ENCODE data around the gene NSRP1.

NSRP1 gene

DNA sequence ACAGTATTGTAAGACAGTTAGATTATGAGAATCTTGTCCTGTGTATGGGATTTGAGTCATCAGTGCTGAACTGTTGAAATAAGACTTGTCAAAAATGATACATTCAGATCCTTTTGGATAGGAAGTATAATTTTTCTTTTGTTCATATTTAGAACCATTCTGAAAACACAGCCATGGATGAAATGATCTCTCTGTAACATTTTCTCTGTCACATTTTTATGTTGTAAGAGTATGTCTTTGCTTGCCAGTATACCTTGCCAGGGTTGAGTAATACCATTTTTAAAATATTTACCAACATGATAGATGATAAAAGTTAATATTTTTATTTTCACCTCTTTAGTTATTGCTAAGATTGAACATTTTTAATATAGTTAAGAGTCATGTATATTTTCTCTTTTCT is 45.0 kb downstream of the NSRP1 start:
- H3K4me3 ChIP-seq (ENCODE audit: low read length): no peak overlapping the region
- no peaks in the 10 kb centered on the region for H3K4me1 ChIP-seq (ENCODE audit: control insufficient read depth, low read depth, low read length)
- no peaks in the 10 kb centered on the region for H3K27me3 ChIP-seq (ENCODE audit: control insufficient read depth, insufficient read depth, low read length)
- H3K9me3 ChIP-seq (ENCODE audit: control insufficient read depth, low read depth, low read length): peaks cover 8% of the 10 kb centered on the region
- peaks cover 11% of the 10 kb centered on the region for H3K36me3 ChIP-seq (ENCODE audit: control insufficient read depth, low read depth, low read length)
- no peak overlapping the region for H3K27ac ChIP-seq (ENCODE audit: low read length)
- H3K9ac ChIP-seq (ENCODE audit: low read length): no peak overlapping the region

DNA sequence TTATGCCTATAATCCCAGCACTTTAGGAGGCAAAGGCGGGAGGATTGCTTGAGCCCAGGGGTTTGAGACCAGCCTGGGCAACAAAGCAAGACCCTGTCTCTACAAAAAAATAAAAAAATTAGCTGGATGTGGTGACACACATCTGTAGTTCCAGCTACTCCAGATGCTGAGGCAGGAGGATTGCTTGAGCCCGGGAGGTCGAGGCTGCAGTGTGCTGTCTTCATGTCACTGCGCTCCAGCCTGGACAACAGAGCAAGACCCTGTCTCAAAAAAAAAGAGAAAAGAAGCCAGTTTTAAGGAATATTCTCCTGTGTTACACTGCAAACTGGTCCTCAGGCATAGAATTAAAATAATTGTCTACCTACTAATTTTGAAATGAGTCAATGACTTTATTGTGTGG is 47.9 kb downstream of the NSRP1 start:
- H3K36me3 ChIP-seq (ENCODE audit: control insufficient read depth, low read depth, low read length): peaks cover 6% of the 10 kb centered on the region
- no peak overlapping the region for H3K4me3 ChIP-seq (ENCODE audit: low read length)
- H3K9ac ChIP-seq (ENCODE audit: low read length): no peak overlapping the region
- no peak overlapping the region for H3K27ac ChIP-seq (ENCODE audit: low read length)
- H3K27me3 ChIP-seq (ENCODE audit: control insufficient read depth, insufficient read depth, low read length): no peaks in the 10 kb centered on the region
- peaks cover 3% of the 10 kb centered on the region for H3K9me3 ChIP-seq (ENCODE audit: control insufficient read depth, low read depth, low read length)
- H3K4me1 ChIP-seq (ENCODE audit: control insufficient read depth, low read depth, low read length): no peaks in the 10 kb centered on the region

DNA sequence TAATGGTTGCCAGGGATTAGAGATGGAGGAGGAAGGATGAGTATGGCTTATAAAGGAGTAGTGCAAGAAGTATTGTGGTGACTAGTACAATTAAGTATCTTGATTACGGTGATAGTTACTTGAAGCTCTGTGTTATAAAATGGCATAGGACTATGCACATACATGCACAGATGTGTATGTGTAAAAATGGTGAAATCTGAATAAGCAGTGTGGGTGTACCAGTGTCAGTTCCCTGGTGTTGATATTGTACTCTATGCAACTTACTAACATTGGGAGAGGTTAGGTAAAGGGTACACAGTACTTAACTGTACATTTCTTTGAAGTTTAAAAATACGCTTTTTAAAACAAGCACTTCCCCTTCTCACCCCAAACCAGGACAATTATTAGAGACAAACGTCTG is 48.5 kb downstream of the NSRP1 start:
- H3K36me3 ChIP-seq (ENCODE audit: control insufficient read depth, low read depth, low read length): peaks cover 6% of the 10 kb centered on the region
- no peak overlapping the region for H3K4me3 ChIP-seq (ENCODE audit: low read length)
- H3K9ac ChIP-seq (ENCODE audit: low read length): no peak overlapping the region
- H3K27me3 ChIP-seq (ENCODE audit: control insufficient read depth, insufficient read depth, low read length): no peaks in the 10 kb centered on the region
- peaks cover under 1% of the 10 kb centered on the region for H3K9me3 ChIP-seq (ENCODE audit: control insufficient read depth, low read depth, low read length)
- H3K4me1 ChIP-seq (ENCODE audit: control insufficient read depth, low read depth, low read length): no peaks in the 10 kb centered on the region
- no peak overlapping the region for H3K27ac ChIP-seq (ENCODE audit: low read length)

DNA sequence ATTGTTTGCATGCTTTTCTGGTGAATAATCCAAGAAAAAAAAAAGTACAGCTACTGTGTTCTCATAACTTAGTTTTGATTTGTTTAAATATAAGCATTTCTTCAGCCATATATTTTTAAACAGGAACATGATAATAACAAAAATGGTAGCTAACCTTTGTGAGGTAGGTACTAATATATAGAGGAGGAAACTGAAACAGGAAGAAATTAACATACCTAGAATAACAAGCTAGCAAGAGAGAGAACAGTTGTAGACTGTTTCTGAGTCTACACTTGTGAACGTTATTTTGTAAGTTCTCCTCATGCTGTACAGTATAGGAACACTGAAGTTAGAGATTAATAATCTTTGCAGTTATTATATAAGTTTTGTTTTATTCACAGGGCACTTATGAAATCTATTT is 49.3 kb downstream of the NSRP1 start:
- Histone ChIP-seq H3K4me3 (ENCODE audit: low read length) (no peak overlapping the region), H3K9me3 (ENCODE audit: control insufficient read depth, low read depth, low read length) (no peaks in the 10 kb centered on the region), H3K27me3 (ENCODE audit: control insufficient read depth, insufficient read depth, low read length) (no peaks in the 10 kb centered on the region), H3K4me1 (ENCODE audit: control insufficient read depth, low read depth, low read length) (no peaks in the 10 kb centered on the region), H3K27ac (ENCODE audit: low read length) (no peak overlapping the region), H3K36me3 (ENCODE audit: control insufficient read depth, low read depth, low read length) (peaks cover 5% of the 10 kb centered on the region), H3K9ac (ENCODE audit: low read length) (no peak overlapping the region)

DNA sequence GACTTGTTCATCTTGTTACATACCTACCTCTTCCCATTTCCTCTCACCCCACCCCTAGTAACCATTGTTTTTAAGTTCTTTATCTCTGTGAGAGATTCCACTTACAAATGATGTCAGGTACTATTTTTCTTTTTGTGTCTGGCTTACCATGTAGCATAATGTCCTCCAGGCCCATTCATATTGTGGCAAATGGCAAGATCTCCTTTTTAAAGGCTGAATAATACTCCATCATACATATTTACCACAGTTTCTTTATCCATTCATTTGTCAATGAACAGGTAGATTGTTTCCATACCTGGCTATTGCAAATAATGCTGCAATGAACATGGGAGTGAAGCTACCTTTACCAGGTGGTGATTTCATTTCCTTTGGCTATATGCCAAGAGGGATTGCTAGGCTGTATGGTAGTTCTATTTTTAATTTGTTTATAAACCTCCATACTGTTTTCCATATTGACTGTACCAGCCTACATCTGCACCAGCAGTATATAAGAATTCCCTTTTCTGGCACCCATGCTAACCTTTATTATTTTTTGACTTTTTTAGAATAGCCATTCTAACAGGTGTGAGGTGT is 53.9 kb downstream of the NSRP1 start:
- Histone ChIP-seq H3K4me3 (ENCODE audit: low read length) (no peak overlapping the region), H3K27me3 (ENCODE audit: control insufficient read depth, insufficient read depth, low read length) (no peaks in the 10 kb centered on the region), H3K27ac (ENCODE audit: low read length) (no peak overlapping the region), H3K4me1 (ENCODE audit: control insufficient read depth, low read depth, low read length) (no peaks in the 10 kb centered on the region), H3K9ac (ENCODE audit: low read length) (no peak overlapping the region), H3K36me3 (ENCODE audit: control insufficient read depth, low read depth, low read length) (peaks cover 26% of the 10 kb centered on the region), H3K9me3 (ENCODE audit: control insufficient read depth, low read depth, low read length) (no peaks in the 10 kb centered on the region)

DNA sequence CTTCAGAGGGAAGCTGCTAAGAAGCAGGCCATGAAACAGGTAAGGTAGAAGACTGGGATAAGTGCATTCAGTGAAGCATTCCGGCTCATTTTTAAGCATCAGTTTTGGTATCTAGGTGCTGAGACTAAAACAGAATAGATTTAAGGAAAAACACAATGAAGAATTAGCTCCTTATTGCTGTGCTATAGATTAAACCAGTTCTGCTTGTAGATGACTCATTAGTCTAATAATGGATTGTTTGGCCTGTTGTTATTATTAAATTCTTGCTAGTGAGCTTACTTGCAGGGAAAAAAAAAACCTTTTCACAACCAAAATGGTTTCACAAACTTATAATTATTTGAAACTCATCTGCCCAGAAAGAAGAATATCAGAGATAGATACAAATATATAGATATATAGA is 55.9 kb downstream of the NSRP1 start:
- H3K36me3 ChIP-seq (ENCODE audit: control insufficient read depth, low read depth, low read length): peaks cover 30% of the 10 kb centered on the region
- no peaks in the 10 kb centered on the region for H3K4me1 ChIP-seq (ENCODE audit: control insufficient read depth, low read depth, low read length)
- H3K9ac ChIP-seq (ENCODE audit: low read length): no peak overlapping the region
- no peak overlapping the region for H3K27ac ChIP-seq (ENCODE audit: low read length)
- no peaks in the 10 kb centered on the region for H3K27me3 ChIP-seq (ENCODE audit: control insufficient read depth, insufficient read depth, low read length)
- no peak overlapping the region for H3K4me3 ChIP-seq (ENCODE audit: low read length)
- no peaks in the 10 kb centered on the region for H3K9me3 ChIP-seq (ENCODE audit: control insufficient read depth, low read depth, low read length)

DNA sequence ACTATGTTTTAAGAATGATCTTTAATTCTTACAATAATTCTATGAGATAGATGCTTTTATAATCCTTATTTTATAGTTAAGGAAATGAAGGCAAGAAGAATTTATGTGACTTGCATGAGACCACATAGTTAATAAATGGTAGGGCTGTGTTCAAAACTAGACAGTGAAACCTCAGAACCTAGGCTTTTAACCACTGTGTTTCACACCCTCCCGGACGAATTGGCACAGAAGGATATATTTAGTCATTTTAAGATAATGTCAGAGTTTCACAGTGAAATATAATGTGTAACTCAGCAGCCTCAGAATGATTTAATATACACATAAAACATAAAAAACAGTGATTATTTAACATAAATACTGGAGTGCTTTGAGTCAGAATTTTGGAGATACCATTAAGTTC is 57.0 kb downstream of the NSRP1 start:
- Histone ChIP-seq H3K4me1 (ENCODE audit: control insufficient read depth, low read depth, low read length) (no peaks in the 10 kb centered on the region), H3K27ac (ENCODE audit: low read length) (no peak overlapping the region), H3K9me3 (ENCODE audit: control insufficient read depth, low read depth, low read length) (no peaks in the 10 kb centered on the region), H3K36me3 (ENCODE audit: control insufficient read depth, low read depth, low read length) (peaks cover 38% of the 10 kb centered on the region), H3K27me3 (ENCODE audit: control insufficient read depth, insufficient read depth, low read length) (no peaks in the 10 kb centered on the region), H3K4me3 (ENCODE audit: low read length) (no peak overlapping the region), H3K9ac (ENCODE audit: low read length) (no peak overlapping the region)

DNA sequence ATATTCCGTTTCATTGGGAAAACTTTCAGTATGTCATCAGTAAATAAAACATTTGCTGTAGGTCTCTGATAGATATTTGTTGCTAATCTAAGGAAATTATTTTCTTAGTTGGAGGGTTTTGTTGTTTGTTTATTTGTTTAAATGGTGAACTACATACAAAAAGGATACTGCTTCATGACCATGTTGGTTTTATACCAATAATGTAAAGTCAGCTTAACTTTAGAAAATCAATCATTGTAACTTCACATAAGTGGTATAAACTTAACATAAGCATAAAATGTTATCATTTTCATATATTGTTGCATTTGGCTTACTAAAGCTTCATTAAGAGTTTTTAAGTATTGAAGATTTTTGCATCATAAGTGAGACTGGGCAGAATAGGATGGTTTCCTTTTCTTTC is 57.9 kb downstream of the NSRP1 start:
- Histone ChIP-seq H3K9me3 (ENCODE audit: control insufficient read depth, low read depth, low read length) (no peaks in the 10 kb centered on the region), H3K27ac (ENCODE audit: low read length) (no peak overlapping the region), H3K4me1 (ENCODE audit: control insufficient read depth, low read depth, low read length) (no peaks in the 10 kb centered on the region), H3K27me3 (ENCODE audit: control insufficient read depth, insufficient read depth, low read length) (no peaks in the 10 kb centered on the region), H3K4me3 (ENCODE audit: low read length) (no peak overlapping the region), H3K9ac (ENCODE audit: low read length) (no peak overlapping the region), H3K36me3 (ENCODE audit: control insufficient read depth, low read depth, low read length) (peaks cover 45% of the 10 kb centered on the region)

DNA sequence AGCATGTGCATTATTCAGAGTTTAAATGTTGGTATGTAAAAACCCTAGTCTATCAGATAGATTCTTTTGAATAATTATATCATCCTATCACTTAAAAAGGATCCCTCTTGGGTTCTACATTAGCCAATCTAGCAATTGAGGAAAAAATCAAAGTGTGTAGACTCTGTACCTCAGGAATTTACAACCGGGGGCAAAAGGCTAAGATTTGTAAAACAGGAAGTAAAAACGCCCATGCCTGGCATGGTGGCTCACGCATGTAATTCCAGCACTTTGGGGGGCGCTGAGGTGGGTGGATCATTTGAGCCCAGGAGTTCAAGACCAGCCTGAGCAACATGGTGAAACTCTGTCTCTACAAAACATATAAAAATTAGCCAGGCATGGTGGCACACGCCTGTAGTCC is 60.2 kb downstream of the NSRP1 start:
- Histone ChIP-seq H3K27me3 (ENCODE audit: control insufficient read depth, insufficient read depth, low read length) (no peaks in the 10 kb centered on the region), H3K9me3 (ENCODE audit: control insufficient read depth, low read depth, low read length) (no peaks in the 10 kb centered on the region), H3K9ac (ENCODE audit: low read length) (no peak overlapping the region), H3K36me3 (ENCODE audit: control insufficient read depth, low read depth, low read length) (peaks cover 63% of the 10 kb centered on the region), H3K4me1 (ENCODE audit: control insufficient read depth, low read depth, low read length) (no peaks in the 10 kb centered on the region), H3K4me3 (ENCODE audit: low read length) (no peak overlapping the region), H3K27ac (ENCODE audit: low read length) (no peak overlapping the region)

DNA sequence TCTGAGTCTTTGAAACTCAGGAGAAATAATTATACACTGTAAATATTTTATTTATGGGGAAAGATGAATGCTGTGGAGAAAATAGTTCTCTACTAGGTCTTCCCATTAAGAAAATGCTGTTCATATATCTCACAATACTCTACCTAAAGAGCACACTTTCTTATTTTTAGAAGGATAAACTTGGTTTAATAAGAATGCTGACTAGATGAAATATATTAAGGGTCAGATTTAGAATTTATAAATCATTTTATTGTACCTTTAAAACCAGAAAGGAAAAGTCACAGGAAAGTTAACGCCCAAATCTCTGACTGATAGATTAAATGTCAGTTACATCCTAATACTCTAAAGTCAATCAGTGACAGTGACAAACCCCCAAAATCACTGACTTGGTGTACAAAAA is 70.1 kb downstream of the NSRP1 start:
- no peaks in the 10 kb centered on the region for H3K4me1 ChIP-seq (ENCODE audit: control insufficient read depth, low read depth, low read length)
- H3K27ac ChIP-seq (ENCODE audit: low read length): no peak overlapping the region
- no peaks in the 10 kb centered on the region for H3K27me3 ChIP-seq (ENCODE audit: control insufficient read depth, insufficient read depth, low read length)
- no peaks in the 10 kb centered on the region for H3K9me3 ChIP-seq (ENCODE audit: control insufficient read depth, low read depth, low read length)
- H3K36me3 ChIP-seq (ENCODE audit: control insufficient read depth, low read depth, low read length): peaks cover 26% of the 10 kb centered on the region
- no peak overlapping the region for H3K9ac ChIP-seq (ENCODE audit: low read length)
- H3K4me3 ChIP-seq (ENCODE audit: low read length): no peak overlapping the region

DNA sequence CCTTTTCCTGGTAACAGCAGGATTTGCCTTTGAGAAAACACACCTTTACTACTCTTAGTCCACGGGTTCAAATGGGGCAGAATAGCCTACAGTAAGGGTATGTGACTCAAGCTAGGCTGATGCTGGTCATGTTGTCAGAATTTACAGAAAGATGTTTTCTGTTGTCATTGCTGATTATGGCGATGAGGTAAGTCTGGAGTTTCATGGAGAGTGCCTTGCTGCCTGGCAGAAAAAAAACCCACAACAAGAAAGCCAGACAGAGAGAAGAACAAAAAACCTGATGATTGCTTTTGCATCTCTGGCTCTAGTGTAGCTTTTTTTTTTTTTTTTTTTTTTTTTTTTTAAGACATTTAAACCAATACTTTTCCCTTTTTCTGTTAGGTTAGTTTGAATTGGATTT is 71.0 kb downstream of the NSRP1 start:
- peaks cover 25% of the 10 kb centered on the region for H3K36me3 ChIP-seq (ENCODE audit: control insufficient read depth, low read depth, low read length)
- no peak overlapping the region for H3K4me3 ChIP-seq (ENCODE audit: low read length)
- no peak overlapping the region for H3K9ac ChIP-seq (ENCODE audit: low read length)
- H3K27me3 ChIP-seq (ENCODE audit: control insufficient read depth, insufficient read depth, low read length): no peaks in the 10 kb centered on the region
- no peaks in the 10 kb centered on the region for H3K4me1 ChIP-seq (ENCODE audit: control insufficient read depth, low read depth, low read length)
- H3K27ac ChIP-seq (ENCODE audit: low read length): no peak overlapping the region
- no peaks in the 10 kb centered on the region for H3K9me3 ChIP-seq (ENCODE audit: control insufficient read depth, low read depth, low read length)

DNA sequence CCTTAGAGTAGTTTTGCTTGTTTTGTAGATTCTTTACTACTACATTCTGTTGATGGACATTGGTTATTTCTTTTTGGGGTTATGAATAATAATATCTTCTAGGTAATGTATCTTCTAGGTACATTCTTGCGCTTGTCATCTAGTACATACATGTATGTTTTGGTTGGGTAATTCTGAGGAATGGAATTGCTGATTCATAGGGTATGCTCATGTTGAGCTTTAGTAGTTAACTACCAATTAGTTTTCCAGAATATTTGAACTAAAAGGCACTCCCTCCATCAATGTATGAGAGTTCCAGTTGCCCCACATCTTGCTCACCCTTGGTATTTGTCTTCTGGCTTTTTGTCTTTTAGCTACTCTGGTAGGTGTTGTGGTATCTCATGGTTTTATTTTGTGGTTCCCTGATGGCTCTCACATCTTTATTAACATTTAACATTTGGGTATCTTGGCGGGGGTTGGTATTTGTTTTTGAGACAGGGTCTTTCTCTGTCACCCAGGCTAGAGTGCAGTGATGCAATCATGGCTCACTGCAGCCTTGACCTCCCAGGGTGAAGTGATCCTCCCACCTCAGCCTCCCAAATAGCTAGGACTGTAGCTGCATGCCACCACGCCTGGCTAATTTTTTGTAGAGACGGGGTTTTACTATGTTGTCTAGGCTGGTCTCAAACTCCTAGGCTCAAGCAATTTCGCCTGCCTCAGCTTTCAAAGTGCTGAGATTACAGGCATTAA is 71.8 kb downstream of the NSRP1 start:
- Histone ChIP-seq H3K27ac (ENCODE audit: low read length) (no peak overlapping the region), H3K4me1 (ENCODE audit: control insufficient read depth, low read depth, low read length) (no peaks in the 10 kb centered on the region), H3K36me3 (ENCODE audit: control insufficient read depth, low read depth, low read length) (peaks cover 20% of the 10 kb centered on the region), H3K9me3 (ENCODE audit: control insufficient read depth, low read depth, low read length) (no peaks in the 10 kb centered on the region), H3K27me3 (ENCODE audit: control insufficient read depth, insufficient read depth, low read length) (no peaks in the 10 kb centered on the region), H3K9ac (ENCODE audit: low read length) (no peak overlapping the region), H3K4me3 (ENCODE audit: low read length) (no peak overlapping the region)
